Esophagus muscularis mucosa (tissue), 4 donors: ENCODE data around the gene MMP15. TPM values are rescaled to one million over a fixed set of nuclear protein-coding genes. Genes with fewer than 3 reads are reported as not detected.
A peak's percentile ranks its signal among the peaks of the same experiment; 100 is the strongest.

Experiments
- DNase-seq: peaks from one replicate; pipeline ENCODE4 v3.0.0-alpha.2; 2017; ENCODE audit errors: extremely low spot score
- H3K27ac ChIP-seq, 4 donors: fragments of 200-600 bp; sonication (generic); replicated peaks in 1 of 4; 1 replicate in 3 of 4; 2 replicates in 1 of 4; pipeline ENCODE4 v1.5.1; 2016 to 2019; ENCODE audit warnings: mild to moderate bottlenecking in 1 of 4
- H3K27me3 ChIP-seq, 4 donors: fragments of 200-600 bp; sonication (generic); one replicate each; pipeline versions ENCODE4 v1.5.1 to v1.6.0; 2016 to 2019
- H3K36me3 ChIP-seq, 4 donors: fragments of 200-600 bp; sonication (generic); one replicate each; pipeline ENCODE4 v1.5.1; 2016 to 2019
- H3K4me1 ChIP-seq, 4 donors: fragments of 200-600 bp; sonication (generic); one replicate each; pipeline ENCODE4 v1.5.1; 2016 to 2019
- H3K4me3 ChIP-seq, 4 donors: fragments of 200-600 bp; sonication (generic); 1 replicate in 2 of 4; 2 replicates in 2 of 4; pipeline ENCODE4 v1.5.1; 2016 to 2019; ENCODE audit warnings: mild to moderate bottlenecking in 4 of 4, moderate library complexity in 1 of 4
- H3K9me3 ChIP-seq, 4 donors: fragments of 200-600 bp; sonication (generic); 1 replicate in 3 of 4; 2 replicates in 1 of 4; pipeline ENCODE4 v1.5.1; 2016 to 2019
- EP300 ChIP-seq: sonication (generic); formaldehyde crosslinking; IDR thresholded peaks from one replicate; pipeline ENCODE4 v1.6.1; 2017; ENCODE audit warnings: antibody characterized with exemption
- POLR2A ChIP-seq: fragments of 450-650 bp; IDR thresholded peaks from one replicate; pipeline ENCODE4 v1.6.1; 2017; ENCODE audit warnings: antibody characterized with exemption, moderate library complexity, mild to moderate bottlenecking, low read depth
- POLR2AphosphoS5 ChIP-seq, 2 donors: sonication (generic); formaldehyde crosslinking; IDR thresholded peaks; one replicate each; pipeline ENCODE4 v1.6.1; 2017; ENCODE audit warnings: antibody characterized with exemption in 2 of 2
- WGBS: methylation state at CpG from one replicate; pipeline ENCODE4 v1.1.5; 2018; 5-methylcytosine and 5-hydroxymethylcytosine counted together
- intact Hi-C: fragments of 100-400 bp; cut with DNase I; formaldehyde crosslinking; loops from one replicate; pipeline ENCODE4 v1.15.1; 2023
- total RNA-seq, 4 donors: library from RNA; depleted of rRNA; stranded (reverse); fragments of >200 nt; gene quantifications; one replicate each; pipeline versions ENCODE4 v1.1.0 to v1.2.1, GENCODE V29; 2016
- TF ChIP-seq, protein P1 (sequence below), 3 experiments: fragments of 200-600 bp in 2 of 3; fragments of 450-650 bp in 1 of 3; sonication (generic) in 2 of 3; IDR thresholded peaks; one replicate each; pipeline ENCODE4 v1.5.1; 2017 to 2019; ENCODE audit warnings: antibody characterized with exemption in 3 of 3, mild to moderate bottlenecking in 2 of 3, moderate library complexity in 1 of 3

MMP15 gene
- total RNA-seq, 4 donors from 2014 or later: 3.8 to 16.3 (median 8.7) TPM

DNA sequence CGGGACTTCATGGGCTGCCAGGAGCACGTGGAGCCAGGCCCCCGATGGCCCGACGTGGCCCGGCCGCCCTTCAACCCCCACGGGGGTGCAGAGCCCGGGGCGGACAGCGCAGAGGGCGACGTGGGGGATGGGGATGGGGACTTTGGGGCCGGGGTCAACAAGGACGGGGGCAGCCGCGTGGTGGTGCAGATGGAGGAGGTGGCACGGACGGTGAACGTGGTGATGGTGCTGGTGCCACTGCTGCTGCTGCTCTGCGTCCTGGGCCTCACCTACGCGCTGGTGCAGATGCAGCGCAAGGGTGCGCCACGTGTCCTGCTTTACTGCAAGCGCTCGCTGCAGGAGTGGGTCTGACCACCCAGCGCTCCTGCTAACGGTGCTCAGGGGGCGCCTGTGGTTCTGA lies 19.5 kb downstream of the MMP15 start:
- no peak for DNase-seq
- Histone ChIP-seq H3K36me3 (peaks cover 0 to 58% (median 54%) of the 10 kb centered on the region in 4 donors), H3K4me3 (no peak overlapping the region), H3K27me3 (no peaks in the 10 kb centered on the region), H3K9me3 (no peaks in the 10 kb centered on the region), H3K27ac (no peak overlapping the region), H3K4me1 (peaks cover 9 to 36% (median 21%) of the 10 kb centered on the region in 4 donors)
- no peak for TF ChIP-seq EP300
- no peak for TF ChIP-seq POLR2AphosphoS5 (IDR thresholded peaks at IDR 0.05)
- TF ChIP-seq POLR2A: no peak
- TF ChIP-seq, protein P1, sequence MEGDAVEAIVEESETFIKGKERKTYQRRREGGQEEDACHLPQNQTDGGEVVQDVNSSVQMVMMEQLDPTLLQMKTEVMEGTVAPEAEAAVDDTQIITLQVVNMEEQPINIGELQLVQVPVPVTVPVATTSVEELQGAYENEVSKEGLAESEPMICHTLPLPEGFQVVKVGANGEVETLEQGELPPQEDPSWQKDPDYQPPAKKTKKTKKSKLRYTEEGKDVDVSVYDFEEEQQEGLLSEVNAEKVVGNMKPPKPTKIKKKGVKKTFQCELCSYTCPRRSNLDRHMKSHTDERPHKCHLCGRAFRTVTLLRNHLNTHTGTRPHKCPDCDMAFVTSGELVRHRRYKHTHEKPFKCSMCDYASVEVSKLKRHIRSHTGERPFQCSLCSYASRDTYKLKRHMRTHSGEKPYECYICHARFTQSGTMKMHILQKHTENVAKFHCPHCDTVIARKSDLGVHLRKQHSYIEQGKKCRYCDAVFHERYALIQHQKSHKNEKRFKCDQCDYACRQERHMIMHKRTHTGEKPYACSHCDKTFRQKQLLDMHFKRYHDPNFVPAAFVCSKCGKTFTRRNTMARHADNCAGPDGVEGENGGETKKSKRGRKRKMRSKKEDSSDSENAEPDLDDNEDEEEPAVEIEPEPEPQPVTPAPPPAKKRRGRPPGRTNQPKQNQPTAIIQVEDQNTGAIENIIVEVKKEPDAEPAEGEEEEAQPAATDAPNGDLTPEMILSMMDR (IDR thresholded peaks at IDR 0.05): no peak
- 83% methylated on average over 15 of the region's 31 CpGs for WGBS
- intact Hi-C loops: no loop called here

- Histone ChIP-seq H3K27ac (no peak overlapping the region), H3K36me3 (peaks cover 0 to 46% (median 42%) of the 10 kb centered on the region in 4 donors), H3K27me3 (no peaks in the 10 kb centered on the region), H3K9me3 (no peaks in the 10 kb centered on the region), H3K4me1 (peaks cover 9 to 36% (median 21%) of the 10 kb centered on the region in 4 donors), H3K4me3 (no peak overlapping the region)
- intact Hi-C loops: no loop called here
- DNase-seq: no peak
- TF ChIP-seq, protein P1 (IDR thresholded peaks at IDR 0.05): no peak
- TF ChIP-seq POLR2AphosphoS5 (IDR thresholded peaks at IDR 0.05) (no peak), EP300 (no peak), POLR2A (no peak)
- 75% methylated on average over 5 of the region's 16 CpGs for WGBS
Measured at GRCh38 chr16:58046054-58046881, 20.7 kb downstream of the MMP15 start.

GRCh38 chr16:58046936-58047335 lies 21.4 kb downstream of the MMP15 start:
- intact Hi-C loops: no loop called here
- Histone ChIP-seq H3K4me1 (peaks cover 9 to 36% (median 21%) of the 10 kb centered on the region in 4 donors), H3K4me3 (no peak overlapping the region), H3K27me3 (no peaks in the 10 kb centered on the region), H3K27ac (no peak overlapping the region), H3K9me3 (no peaks in the 10 kb centered on the region), H3K36me3 (peaks cover 0 to 40% (median 36%) of the 10 kb centered on the region in 4 donors)
- TF ChIP-seq, protein P1 (IDR thresholded peaks at IDR 0.05): no peak
- TF ChIP-seq POLR2AphosphoS5 (IDR thresholded peaks at IDR 0.05): no peak
- no peak for TF ChIP-seq EP300
- no peak for TF ChIP-seq POLR2A
- WGBS: 74% methylated on average over 3 of the region's 6 CpGs
- DNase-seq: no peak

- no peaks in the 10 kb centered on the region for H3K9me3 ChIP-seq
- no peaks in the 10 kb centered on the region for H3K27me3 ChIP-seq
- peaks cover 0 to 31% (median 28%) of the 10 kb centered on the region in 4 donors for H3K36me3 ChIP-seq
- intact Hi-C loops: no loop called here
- no peak overlapping the region for H3K4me3 ChIP-seq
- peak overlapping the region in 3 of 4 donors; percentile 19 to 41 (median 29) for H3K27ac ChIP-seq
- TF ChIP-seq POLR2AphosphoS5 (IDR thresholded peaks at IDR 0.05): no peak
- TF ChIP-seq, protein P1 (IDR thresholded peaks at IDR 0.05): no peak
- TF ChIP-seq EP300: no peak
- TF ChIP-seq POLR2A: no peak
- WGBS: 71% methylated on average over 14 of the region's 19 CpGs
- H3K4me1 ChIP-seq: peaks cover 9 to 36% (median 21%) of the 10 kb centered on the region in 4 donors
- no peak for DNase-seq
Measured at GRCh38 chr16:58047557-58048348, 22.2 kb downstream of the MMP15 start.
